22Rv1 (cell line): Measurements from ENCODE around the gene BMERB1.
"Not testable (repeated sequence)": the region's sequence is repeated elsewhere in the genome, so short reads cannot be mapped to it uniquely, and the experiment has no call there.

ENCODE experiments used
- H3K27ac ChIP-seq: fragments of 450-650 bp; 2 replicates; pipeline ENCODE4 v1.5.1; 2017
- CTCF ChIP-seq: fragments of 450-650 bp; IDR thresholded peaks from 2 replicates; pipeline ENCODE4 v1.5.1; 2017; ENCODE audit warnings: mild to moderate bottlenecking
- ZFX ChIP-seq: fragments of 450-650 bp; IDR thresholded peaks from 2 replicates; pipeline ENCODE4 v1.6.1; 2017; ENCODE audit warnings: antibody characterized with exemption, borderline replicate concordance

BMERB1 gene

GRCh38 chr16:15605839-15606517, 171.6 kb downstream of the BMERB1 start:
- no peak for TF ChIP-seq CTCF
- TF ChIP-seq ZFX, result no peak
- H3K27ac ChIP-seq, result no peak overlapping the region

- H3K27ac ChIP-seq, result no peak overlapping the region
- no peak for TF ChIP-seq ZFX
Measured at GRCh38 chr16:15606518-15607220, 172.3 kb downstream of the BMERB1 start.

- H3K27ac ChIP-seq, result not testable (repeated sequence)
Measured at GRCh38 chr16:15607221-15607699, 172.9 kb downstream of the BMERB1 start.

GRCh38 chr16:15607700-15608396, 173.5 kb downstream of the BMERB1 start:
- TF ChIP-seq ZFX (no peak), CTCF (no peak)
- no peak overlapping the region for H3K27ac ChIP-seq

- TF ChIP-seq CTCF (no peak), ZFX (no peak)
- no peak overlapping the region for H3K27ac ChIP-seq
Measured at GRCh38 chr16:15608398-15609285, 174.3 kb downstream of the BMERB1 start.

GRCh38 chr16:15609286-15609649, 174.9 kb downstream of the BMERB1 start:
- TF ChIP-seq CTCF (no peak), ZFX (no peak)
- H3K27ac ChIP-seq, result no peak overlapping the region

- H3K27ac ChIP-seq, result no peak overlapping the region
- no peak for TF ChIP-seq ZFX
- TF ChIP-seq CTCF, result no peak
Measured at GRCh38 chr16:15610369-15610871, 176.0 kb downstream of the BMERB1 start.
